Putamen (tissue), 1 donor: Measurements from ENCODE around the gene EXOC6B.
A peak's percentile ranks its signal among the peaks of the same experiment; 100 is the strongest.

ENCODE experiments used
- DNase-seq: peaks from one replicate; pipeline ENCODE4 v3.0.0-alpha.2; 2016; ENCODE audit warnings: low spot score

Gene EXOC6B

GRCh38 chr2:72144632-72145288 lies 681.1 kb downstream of the EXOC6B start:
- DNase-seq, result no peak

GRCh38 chr2:72144274-72144631 lies 681.6 kb downstream of the EXOC6B start:
- no peak for DNase-seq

GRCh38 chr2:72143441-72144273 lies 682.2 kb downstream of the EXOC6B start:
- no peak for DNase-seq

- peak; percentile 30 for DNase-seq
Measured at GRCh38 chr2:72142570-72143440, 683.0 kb downstream of the EXOC6B start.

GRCh38 chr2:72141881-72142451 lies 683.9 kb downstream of the EXOC6B start:
- no peak for DNase-seq

GRCh38 chr2:72141032-72141645 lies 684.7 kb downstream of the EXOC6B start:
- no peak for DNase-seq

- DNase-seq, result no peak
Measured at GRCh38 chr2:72140621-72140960, 685.2 kb downstream of the EXOC6B start.

- DNase-seq, result no peak
Measured at GRCh38 chr2:72139874-72140620, 685.8 kb downstream of the EXOC6B start.

GRCh38 chr2:72139471-72139873 lies 686.4 kb downstream of the EXOC6B start:
- DNase-seq, result no peak

- no peak for DNase-seq
Measured at GRCh38 chr2:72138921-72139381, 686.9 kb downstream of the EXOC6B start.

- no peak for DNase-seq
Measured at GRCh38 chr2:72138011-72138881, 687.6 kb downstream of the EXOC6B start.

- DNase-seq, result peak; percentile 53
Measured at GRCh38 chr2:72137498-72138010, 688.3 kb downstream of the EXOC6B start.

- DNase-seq, result no peak
Measured at GRCh38 chr2:72136933-72137497, 688.8 kb downstream of the EXOC6B start.

GRCh38 chr2:72136331-72136730 lies 689.5 kb downstream of the EXOC6B start:
- no peak for DNase-seq

- no peak for DNase-seq
Measured at GRCh38 chr2:72135921-72136320, 689.9 kb downstream of the EXOC6B start.

- no peak for DNase-seq
Measured at GRCh38 chr2:72134997-72135800, 690.6 kb downstream of the EXOC6B start.

GRCh38 chr2:72134408-72134996 lies 691.3 kb downstream of the EXOC6B start:
- no peak for DNase-seq

GRCh38 chr2:72133721-72134407 lies 692.0 kb downstream of the EXOC6B start:
- no peak for DNase-seq
